ENCODE results near the gene RNF168.
"Not testable (repeated sequence)": the region's sequence is repeated elsewhere in the genome, so short reads cannot be mapped to it uniquely, and the experiment has no call there.

GRCh38 chr3:196550172-196550571 is 46.6 kb upstream of the RNF168 start:
- TF ChIP-seq CTCF, POLR2A, EP300 (IDR thresholded peaks at IDR 0.05): not testable (repeated sequence)

Data from stomach (tissue), 4 donors.